Measurements from ENCODE around the gene MPDZ. TPM values are rescaled to one million over a fixed set of nuclear protein-coding genes. Genes with fewer than 3 reads are reported as not detected.

The MPDZ gene
- total RNA-seq, 4 donors from 2014 or later: 59.5 to 105 (median 74.3) TPM

GRCh38 chr9:13210306-13210705 is 69.2 kb downstream of the MPDZ start:
- WGBS: 100% methylated on average over 1 of the region's 1 CpG
- H3K27me3 ChIP-seq: no peaks in the 10 kb centered on the region
- H3K36me3 ChIP-seq: peaks cover 9 to 52% (median 24%) of the 10 kb centered on the region in 4 donors
- H3K4me3 ChIP-seq: no peak overlapping the region
- TF ChIP-seq POLR2A (IDR thresholded peaks at IDR 0.05; ENCODE audit: low read depth): no peak
- peaks cover 0 to 5% (median 2%) of the 10 kb centered on the region in 4 donors for H3K4me1 ChIP-seq
- no peaks in the 10 kb centered on the region for H3K9me3 ChIP-seq
- DNase-seq (ENCODE audit: extremely low spot score): no peak
- H3K27ac ChIP-seq (replicated peaks in 1 of 4): no peak overlapping the region
- intact Hi-C loops (cut with DNase I): loop anchor here (10.0 kb wide), 1 partner anchor 176 kb away; no protein-coding TSS in a partner anchor

GRCh38 chr9:13209498-13209897 is 70.0 kb downstream of the MPDZ start:
- intact Hi-C loops (cut with DNase I): no loop called here
- Histone ChIP-seq H3K9me3 (no peaks in the 10 kb centered on the region), H3K27ac (replicated peaks in 1 of 4) (no peak overlapping the region), H3K27me3 (no peaks in the 10 kb centered on the region), H3K36me3 (peaks cover 7 to 54% (median 25%) of the 10 kb centered on the region in 4 donors), H3K4me3 (no peak overlapping the region), H3K4me1 (peaks cover 0 to 5% (median 2%) of the 10 kb centered on the region in 4 donors)
- no peak for DNase-seq (ENCODE audit: extremely low spot score)
- WGBS: 64% methylated on average over 3 of the region's 3 CpGs
- TF ChIP-seq EP300 (IDR thresholded peaks at IDR 0.05): no peak
- TF ChIP-seq POLR2AphosphoS5 (IDR thresholded peaks at IDR 0.05): no peak
- no peak for TF ChIP-seq POLR2A (IDR thresholded peaks at IDR 0.05; ENCODE audit: low read depth)
- TF ChIP-seq CTCF (IDR thresholded peaks at IDR 0.05): no peak

GRCh38 chr9:13205824-13206223 is 73.7 kb downstream of the MPDZ start:
- intact Hi-C loops (cut with DNase I): no loop called here
- no peak overlapping the region for H3K27ac ChIP-seq (replicated peaks in 1 of 4)
- peaks cover 0 to 5% (median 2%) of the 10 kb centered on the region in 4 donors for H3K4me1 ChIP-seq
- peaks cover 14 to 67% (median 42%) of the 10 kb centered on the region in 4 donors for H3K36me3 ChIP-seq
- WGBS: 77% methylated on average over 3 of the region's 3 CpGs
- no peaks in the 10 kb centered on the region for H3K9me3 ChIP-seq
- H3K27me3 ChIP-seq: no peaks in the 10 kb centered on the region
- TF ChIP-seq POLR2AphosphoS5 (IDR thresholded peaks at IDR 0.05) (no peak), POLR2A (IDR thresholded peaks at IDR 0.05; ENCODE audit: low read depth) (no peak), EP300 (IDR thresholded peaks at IDR 0.05) (no peak), CTCF (IDR thresholded peaks at IDR 0.05) (no peak)
- no peak for DNase-seq (ENCODE audit: extremely low spot score)
- no peak overlapping the region for H3K4me3 ChIP-seq

GRCh38 chr9:13190040-13190439 is 89.5 kb downstream of the MPDZ start:
- Histone ChIP-seq H3K27me3 (no peaks in the 10 kb centered on the region), H3K4me3 (no peak overlapping the region), H3K4me1 (no peaks in the 10 kb centered on the region), H3K9me3 (no peaks in the 10 kb centered on the region), H3K27ac (replicated peaks in 1 of 4) (no peak overlapping the region), H3K36me3 (peaks cover 26 to 93% (median 72%) of the 10 kb centered on the region in 4 donors)
- DNase-seq (ENCODE audit: extremely low spot score): no peak
- 67% methylated on average over 4 of the region's 4 CpGs for WGBS
- intact Hi-C loops (cut with DNase I): no loop called here
- TF ChIP-seq CTCF (IDR thresholded peaks at IDR 0.05) (no peak), EP300 (IDR thresholded peaks at IDR 0.05) (no peak), POLR2AphosphoS5 (IDR thresholded peaks at IDR 0.05) (no peak), POLR2A (IDR thresholded peaks at IDR 0.05; ENCODE audit: low read depth) (no peak)

GRCh38 chr9:13189362-13189761 is 90.1 kb downstream of the MPDZ start:
- no peak for DNase-seq (ENCODE audit: extremely low spot score)
- Histone ChIP-seq H3K36me3 (peaks cover 26 to 89% (median 65%) of the 10 kb centered on the region in 4 donors), H3K4me1 (no peaks in the 10 kb centered on the region), H3K9me3 (no peaks in the 10 kb centered on the region), H3K27me3 (no peaks in the 10 kb centered on the region), H3K4me3 (no peak overlapping the region), H3K27ac (replicated peaks in 1 of 4) (no peak overlapping the region)
- TF ChIP-seq CTCF (IDR thresholded peaks at IDR 0.05) (no peak), POLR2A (IDR thresholded peaks at IDR 0.05; ENCODE audit: low read depth) (no peak), POLR2AphosphoS5 (IDR thresholded peaks at IDR 0.05) (no peak), EP300 (IDR thresholded peaks at IDR 0.05) (no peak)
- intact Hi-C loops (cut with DNase I): no loop called here

Measured in esophagus muscularis mucosa (tissue), 4 donors.